Measurements from ENCODE around the gene ARL5A.

DNA sequence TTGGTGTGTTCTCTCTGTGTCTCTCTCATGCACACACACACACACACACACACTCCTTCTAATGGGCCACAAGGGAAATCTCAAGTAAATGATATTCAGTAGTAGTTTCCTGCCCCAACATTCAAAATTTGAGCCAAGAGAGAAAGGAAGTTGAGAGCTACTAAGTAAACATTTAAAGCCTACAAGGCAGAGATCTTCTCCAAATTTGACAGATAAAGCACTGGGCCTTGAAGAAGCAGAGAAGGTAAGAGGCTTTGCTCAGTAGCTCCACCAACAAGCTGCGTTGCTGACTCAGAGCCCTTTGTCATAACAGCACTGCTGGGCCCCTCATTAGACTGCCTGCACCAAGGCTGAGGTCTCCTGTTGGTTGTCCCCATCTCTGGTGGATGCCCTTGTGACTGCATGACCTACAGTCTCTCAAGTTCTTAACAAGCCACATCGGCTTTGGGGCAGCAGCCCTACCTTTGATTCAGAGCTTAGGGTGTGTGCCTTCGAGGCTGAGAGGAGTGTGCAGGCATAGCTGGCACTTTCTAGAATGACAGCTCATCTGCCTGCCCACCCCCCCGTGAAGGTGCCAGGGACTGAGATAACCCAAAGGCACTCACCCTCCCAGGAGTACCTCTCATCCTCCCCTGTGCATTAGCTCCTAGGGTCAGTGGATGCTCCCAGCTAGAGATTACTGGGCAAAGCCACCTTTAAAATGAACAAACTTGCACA, 61.6 kb downstream of the ARL5A start:
- TF ChIP-seq, protein P1, sequence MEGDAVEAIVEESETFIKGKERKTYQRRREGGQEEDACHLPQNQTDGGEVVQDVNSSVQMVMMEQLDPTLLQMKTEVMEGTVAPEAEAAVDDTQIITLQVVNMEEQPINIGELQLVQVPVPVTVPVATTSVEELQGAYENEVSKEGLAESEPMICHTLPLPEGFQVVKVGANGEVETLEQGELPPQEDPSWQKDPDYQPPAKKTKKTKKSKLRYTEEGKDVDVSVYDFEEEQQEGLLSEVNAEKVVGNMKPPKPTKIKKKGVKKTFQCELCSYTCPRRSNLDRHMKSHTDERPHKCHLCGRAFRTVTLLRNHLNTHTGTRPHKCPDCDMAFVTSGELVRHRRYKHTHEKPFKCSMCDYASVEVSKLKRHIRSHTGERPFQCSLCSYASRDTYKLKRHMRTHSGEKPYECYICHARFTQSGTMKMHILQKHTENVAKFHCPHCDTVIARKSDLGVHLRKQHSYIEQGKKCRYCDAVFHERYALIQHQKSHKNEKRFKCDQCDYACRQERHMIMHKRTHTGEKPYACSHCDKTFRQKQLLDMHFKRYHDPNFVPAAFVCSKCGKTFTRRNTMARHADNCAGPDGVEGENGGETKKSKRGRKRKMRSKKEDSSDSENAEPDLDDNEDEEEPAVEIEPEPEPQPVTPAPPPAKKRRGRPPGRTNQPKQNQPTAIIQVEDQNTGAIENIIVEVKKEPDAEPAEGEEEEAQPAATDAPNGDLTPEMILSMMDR (IDR thresholded peaks at IDR 0.05) = no peak
- no peak for TF ChIP-seq POLR2A (IDR thresholded peaks at IDR 0.05)

Measured in body of pancreas (tissue), 4 donors.